Measurements from ENCODE around the gene SDSL. TPM values are rescaled to one million over a fixed set of nuclear protein-coding genes. Genes with fewer than 3 reads are reported as not detected.

The SDSL gene
- total and polyA plus RNA-seq, 4 donors: 3.8 to 13.4 (median 6.8) TPM

GRCh38 chr12:113437729-113438100 is 15.5 kb downstream of the SDSL start:
- Histone ChIP-seq H3K27ac (ENCODE audit: low read depth in 1 of 2, low read length in 2 of 2) (no peak overlapping the region), H3K4me1 (ENCODE audit: control insufficient read depth in 1 of 2, insufficient read depth in 2 of 2, low read length in 2 of 2) (no peaks in the 10 kb centered on the region), H3K9me3 (ENCODE audit: control insufficient read depth, low read length) (no peaks in the 10 kb centered on the region), H3K4me3 (ENCODE audit: low read length in 2 of 2) (no peak overlapping the region), H3K27me3 (ENCODE audit: control insufficient read depth in 1 of 2, insufficient read depth in 2 of 2, low read length in 1 of 2) (no peaks in the 10 kb centered on the region), H3K36me3 (ENCODE audit: control insufficient read depth in 1 of 2, insufficient read depth in 2 of 2, low read length in 1 of 2) (no peaks in the 10 kb centered on the region)
- DNase-seq (no peak), ATAC-seq (ENCODE audit: low FRiP score) (no peak)
- 65 to 68% methylated on average over 9 of the region's 9 CpGs for WGBS, 2 donors
- intact Hi-C loops (cut with DNase I): no loop called here

GRCh38 chr12:113438523-113439300 is 16.5 kb downstream of the SDSL start:
- DNase-seq (no peak), ATAC-seq (ENCODE audit: low FRiP score) (no peak)
- Histone ChIP-seq H3K27ac (ENCODE audit: low read depth in 1 of 2, low read length in 2 of 2) (no peak overlapping the region), H3K27me3 (ENCODE audit: control insufficient read depth in 1 of 2, insufficient read depth in 2 of 2, low read length in 1 of 2) (no peaks in the 10 kb centered on the region), H3K9me3 (ENCODE audit: control insufficient read depth, low read length) (peaks cover 2% of the 10 kb centered on the region), H3K4me1 (ENCODE audit: control insufficient read depth in 1 of 2, insufficient read depth in 2 of 2, low read length in 2 of 2) (no peaks in the 10 kb centered on the region), H3K36me3 (ENCODE audit: control insufficient read depth in 1 of 2, insufficient read depth in 2 of 2, low read length in 1 of 2) (no peaks in the 10 kb centered on the region), H3K4me3 (ENCODE audit: low read length in 2 of 2) (no peak overlapping the region)
- intact Hi-C loops (cut with DNase I): no loop called here
- WGBS, 2 donors: 81% methylated on average over 4 of the region's 4 CpGs

- Histone ChIP-seq H3K9me3 (ENCODE audit: control insufficient read depth, low read length) (peaks cover 2% of the 10 kb centered on the region), H3K4me1 (ENCODE audit: control insufficient read depth in 1 of 2, insufficient read depth in 2 of 2, low read length in 2 of 2) (no peaks in the 10 kb centered on the region), H3K36me3 (ENCODE audit: control insufficient read depth in 1 of 2, insufficient read depth in 2 of 2, low read length in 1 of 2) (no peaks in the 10 kb centered on the region), H3K4me3 (ENCODE audit: low read length in 2 of 2) (no peak overlapping the region), H3K27ac (ENCODE audit: low read depth in 1 of 2, low read length in 2 of 2) (no peak overlapping the region), H3K27me3 (ENCODE audit: control insufficient read depth in 1 of 2, insufficient read depth in 2 of 2, low read length in 1 of 2) (no peaks in the 10 kb centered on the region)
- intact Hi-C loops (cut with DNase I): no loop called here
- DNase-seq (no peak), ATAC-seq (ENCODE audit: low FRiP score) (no peak)
- WGBS, 2 donors: 37 to 44% methylated on average over 4 of the region's 4 CpGs
Measured at GRCh38 chr12:113439301-113439597, 17.1 kb downstream of the SDSL start.

DNA sequence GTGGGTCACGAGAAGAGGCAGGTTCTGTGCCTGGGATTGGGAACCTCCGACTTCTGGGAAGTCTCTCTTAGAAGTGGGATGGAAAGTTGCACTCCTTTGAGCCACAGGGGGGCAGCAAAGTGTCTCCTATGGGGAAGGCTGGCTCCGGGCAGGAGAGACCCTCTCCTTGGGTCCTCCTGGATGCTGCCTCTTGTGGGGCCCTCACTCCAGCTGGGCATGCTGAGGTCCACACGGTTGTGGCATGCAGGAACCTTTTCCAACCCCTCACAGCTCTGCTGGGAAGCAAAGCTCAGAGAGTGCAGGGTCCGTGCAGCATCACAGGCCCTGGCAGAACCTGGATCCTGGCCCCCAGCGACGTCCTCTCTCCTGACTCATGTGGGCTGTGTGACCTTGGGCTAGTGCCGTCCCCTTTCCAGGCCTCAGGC is 17.4 kb downstream of the SDSL start:
- Histone ChIP-seq H3K27me3 (ENCODE audit: control insufficient read depth in 1 of 2, insufficient read depth in 2 of 2, low read length in 1 of 2) (no peaks in the 10 kb centered on the region), H3K4me3 (ENCODE audit: low read length in 2 of 2) (no peak overlapping the region), H3K27ac (ENCODE audit: low read depth in 1 of 2, low read length in 2 of 2) (no peak overlapping the region), H3K9me3 (ENCODE audit: control insufficient read depth, low read length) (peaks cover 2% of the 10 kb centered on the region), H3K4me1 (ENCODE audit: control insufficient read depth in 1 of 2, insufficient read depth in 2 of 2, low read length in 2 of 2) (no peaks in the 10 kb centered on the region), H3K36me3 (ENCODE audit: control insufficient read depth in 1 of 2, insufficient read depth in 2 of 2, low read length in 1 of 2) (no peaks in the 10 kb centered on the region)
- DNase-seq: no peak
- 33 to 34% methylated on average over 8 of the region's 8 CpGs for WGBS, 2 donors
- ATAC-seq (ENCODE audit: low FRiP score): no peak
- intact Hi-C loops (cut with DNase I): no loop called here

DNA sequence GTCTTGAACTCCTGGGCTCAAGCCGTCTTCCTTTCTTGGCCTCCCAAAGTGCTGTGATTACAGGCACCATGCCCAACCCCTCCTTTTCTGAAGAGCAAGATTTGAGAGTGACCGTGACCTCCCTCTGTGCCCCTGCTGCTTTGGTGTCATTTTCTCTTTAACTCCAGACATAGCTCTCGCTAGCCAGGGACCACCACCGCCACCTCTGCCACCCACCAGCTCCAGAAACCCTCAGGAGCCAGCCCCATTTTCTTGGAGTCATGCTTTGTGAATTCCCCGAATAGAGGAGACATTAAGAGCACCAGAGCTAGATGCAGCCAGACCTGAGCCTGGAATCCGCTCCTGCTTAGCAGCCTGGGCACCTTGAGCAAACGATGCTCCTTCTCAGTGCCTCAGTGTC is 18.2 kb downstream of the SDSL start:
- Histone ChIP-seq H3K27me3 (ENCODE audit: control insufficient read depth in 1 of 2, insufficient read depth in 2 of 2, low read length in 1 of 2) (no peaks in the 10 kb centered on the region), H3K9me3 (ENCODE audit: control insufficient read depth, low read length) (peaks cover 4% of the 10 kb centered on the region), H3K4me1 (ENCODE audit: control insufficient read depth in 1 of 2, insufficient read depth in 2 of 2, low read length in 2 of 2) (no peaks in the 10 kb centered on the region), H3K27ac (ENCODE audit: low read depth in 1 of 2, low read length in 2 of 2) (no peak overlapping the region), H3K36me3 (ENCODE audit: control insufficient read depth in 1 of 2, insufficient read depth in 2 of 2, low read length in 1 of 2) (no peaks in the 10 kb centered on the region), H3K4me3 (ENCODE audit: low read length in 2 of 2) (no peak overlapping the region)
- intact Hi-C loops (cut with DNase I): no loop called here
- DNase-seq (no peak), ATAC-seq (ENCODE audit: low FRiP score) (no peak)
- WGBS, 2 donors: 64 to 65% methylated on average over 7 of the region's 7 CpGs

- DNase-seq: no peak
- 58 to 59% methylated on average over 14 of the region's 14 CpGs for WGBS, 2 donors
- H3K9me3 ChIP-seq (ENCODE audit: control insufficient read depth, low read length): peaks cover 5% of the 10 kb centered on the region
- H3K27ac ChIP-seq (ENCODE audit: low read depth in 1 of 2, low read length in 2 of 2): no peak overlapping the region
- intact Hi-C loops (cut with DNase I): no loop called here
- no peaks in the 10 kb centered on the region for H3K36me3 ChIP-seq (ENCODE audit: control insufficient read depth in 1 of 2, insufficient read depth in 2 of 2, low read length in 1 of 2)
- H3K4me1 ChIP-seq (ENCODE audit: control insufficient read depth in 1 of 2, insufficient read depth in 2 of 2, low read length in 2 of 2): no peaks in the 10 kb centered on the region
- ATAC-seq (ENCODE audit: low FRiP score): no peak
- no peaks in the 10 kb centered on the region for H3K27me3 ChIP-seq (ENCODE audit: control insufficient read depth in 1 of 2, insufficient read depth in 2 of 2, low read length in 1 of 2)
- H3K4me3 ChIP-seq (ENCODE audit: low read length in 2 of 2): no peak overlapping the region
Measured at GRCh38 chr12:113440947-113441782, 19.0 kb downstream of the SDSL start.

- intact Hi-C loops (cut with DNase I): no loop called here
- Histone ChIP-seq H3K27me3 (ENCODE audit: control insufficient read depth in 1 of 2, insufficient read depth in 2 of 2, low read length in 1 of 2) (no peaks in the 10 kb centered on the region), H3K27ac (ENCODE audit: low read depth in 1 of 2, low read length in 2 of 2) (no peak overlapping the region), H3K4me1 (ENCODE audit: control insufficient read depth in 1 of 2, insufficient read depth in 2 of 2, low read length in 2 of 2) (no peaks in the 10 kb centered on the region), H3K9me3 (ENCODE audit: control insufficient read depth, low read length) (peaks cover 5% of the 10 kb centered on the region), H3K36me3 (ENCODE audit: control insufficient read depth in 1 of 2, insufficient read depth in 2 of 2, low read length in 1 of 2) (no peaks in the 10 kb centered on the region), H3K4me3 (ENCODE audit: low read length in 2 of 2) (no peak overlapping the region)
- DNase-seq: no peak
- 86 to 90% methylated on average over 6 of the region's 6 CpGs for WGBS, 2 donors
- ATAC-seq (ENCODE audit: low FRiP score): no peak
Measured at GRCh38 chr12:113443030-113443539, 20.9 kb downstream of the SDSL start.

GRCh38 chr12:113445544-113446171 is 23.5 kb downstream of the SDSL start:
- ATAC-seq (ENCODE audit: low FRiP score): no peak
- intact Hi-C loops (cut with DNase I): no loop called here
- H3K27ac ChIP-seq (ENCODE audit: low read depth in 1 of 2, low read length in 2 of 2): no peak overlapping the region
- H3K36me3 ChIP-seq (ENCODE audit: control insufficient read depth in 1 of 2, insufficient read depth in 2 of 2, low read length in 1 of 2): no peaks in the 10 kb centered on the region
- 82% methylated on average over 6 of the region's 6 CpGs for WGBS, 2 donors
- H3K4me3 ChIP-seq (ENCODE audit: low read length in 2 of 2): no peak overlapping the region
- H3K27me3 ChIP-seq (ENCODE audit: control insufficient read depth in 1 of 2, insufficient read depth in 2 of 2, low read length in 1 of 2): no peaks in the 10 kb centered on the region
- H3K9me3 ChIP-seq (ENCODE audit: control insufficient read depth, low read length): peaks cover 5% of the 10 kb centered on the region
- DNase-seq: no peak
- no peaks in the 10 kb centered on the region for H3K4me1 ChIP-seq (ENCODE audit: control insufficient read depth in 1 of 2, insufficient read depth in 2 of 2, low read length in 2 of 2)

All from aorta (tissue), 5 donors.